DND-41 (cell line): ENCODE data around the gene TBCE.

Experiments
- EZH2 ChIP-seq: IDR thresholded peaks from 3 replicates; pipeline ENCODE4 v1.6.1; 2012; ENCODE audit warnings: borderline replicate concordance, low read depth, mild to moderate bottlenecking, moderate library complexity, low read length, inconsistent platforms; ENCODE audit not compliant: severe bottlenecking
- TF ChIP-seq, protein P1 (sequence below): IDR thresholded peaks from 2 replicates; pipeline ENCODE4 v1.5.1; 2012; ENCODE audit warnings: borderline replicate concordance, low read length, moderate library complexity, mild to moderate bottlenecking; ENCODE audit not compliant: poor library complexity, severe bottlenecking; ENCODE audit errors: extremely low read depth

DNA sequence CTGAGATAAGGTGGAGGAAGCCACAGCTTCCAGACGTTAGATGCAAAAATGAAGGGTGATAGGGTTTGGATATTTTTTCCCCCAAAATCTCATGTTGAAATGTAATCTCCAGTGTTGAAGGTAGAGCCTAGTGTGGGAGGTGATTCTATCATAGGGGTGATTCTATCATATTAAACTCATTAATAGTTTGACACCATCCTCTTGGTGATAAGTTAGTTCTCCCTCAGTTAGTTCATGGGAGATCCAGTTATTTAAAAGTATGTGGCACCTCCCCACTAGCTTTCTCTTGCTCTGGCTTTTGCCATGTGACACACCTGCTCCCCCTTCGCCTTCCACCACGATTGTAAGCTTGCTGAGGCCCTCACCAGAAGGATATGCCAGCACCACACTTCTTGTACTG, 8.3 kb upstream of the TBCE start:
- TF ChIP-seq EZH2: no peak
- TF ChIP-seq, protein P1, sequence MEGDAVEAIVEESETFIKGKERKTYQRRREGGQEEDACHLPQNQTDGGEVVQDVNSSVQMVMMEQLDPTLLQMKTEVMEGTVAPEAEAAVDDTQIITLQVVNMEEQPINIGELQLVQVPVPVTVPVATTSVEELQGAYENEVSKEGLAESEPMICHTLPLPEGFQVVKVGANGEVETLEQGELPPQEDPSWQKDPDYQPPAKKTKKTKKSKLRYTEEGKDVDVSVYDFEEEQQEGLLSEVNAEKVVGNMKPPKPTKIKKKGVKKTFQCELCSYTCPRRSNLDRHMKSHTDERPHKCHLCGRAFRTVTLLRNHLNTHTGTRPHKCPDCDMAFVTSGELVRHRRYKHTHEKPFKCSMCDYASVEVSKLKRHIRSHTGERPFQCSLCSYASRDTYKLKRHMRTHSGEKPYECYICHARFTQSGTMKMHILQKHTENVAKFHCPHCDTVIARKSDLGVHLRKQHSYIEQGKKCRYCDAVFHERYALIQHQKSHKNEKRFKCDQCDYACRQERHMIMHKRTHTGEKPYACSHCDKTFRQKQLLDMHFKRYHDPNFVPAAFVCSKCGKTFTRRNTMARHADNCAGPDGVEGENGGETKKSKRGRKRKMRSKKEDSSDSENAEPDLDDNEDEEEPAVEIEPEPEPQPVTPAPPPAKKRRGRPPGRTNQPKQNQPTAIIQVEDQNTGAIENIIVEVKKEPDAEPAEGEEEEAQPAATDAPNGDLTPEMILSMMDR: no peak
